Measurements from ENCODE around the gene RPL37.
"Not testable (repeated sequence)": the region's sequence is repeated elsewhere in the genome, so short reads cannot be mapped to it uniquely, and the experiment has no call there.

Gene RPL37

DNA sequence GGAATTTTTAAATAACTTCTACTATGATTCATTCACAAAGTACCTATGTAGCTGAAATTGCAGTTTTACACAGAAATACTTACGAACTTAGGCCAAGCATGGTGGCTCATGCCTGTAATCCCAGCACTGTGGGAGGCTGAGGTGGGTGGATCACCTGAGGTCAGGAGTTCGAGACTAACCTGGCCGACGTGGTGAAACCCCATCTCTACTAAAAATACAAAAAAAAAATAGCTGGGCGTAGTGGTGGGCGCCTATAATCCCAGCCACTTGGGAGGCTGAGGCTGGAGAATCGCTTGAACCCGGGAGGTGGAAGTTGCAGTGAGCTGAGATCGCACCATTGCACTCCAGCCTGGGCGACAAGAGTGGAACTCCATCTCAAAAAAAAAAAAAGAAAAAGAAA lies 42.3 kb downstream of the RPL37 start:
- Histone ChIP-seq H4K20me1 (ENCODE audit: low read depth, low read length) (peaks cover 14% of the 10 kb centered on the region), H3K79me2 (ENCODE audit: insufficient read depth, low read length) (peaks cover 100% of the 10 kb centered on the region)
- H3K9me3 ChIP-seq (ENCODE audit: insufficient read depth, low read length); H3K4me3 ChIP-seq (ENCODE audit: insufficient read depth, low read length, poor library complexity, severe bottlenecking); H3K4me2 ChIP-seq (ENCODE audit: low read depth, low read length, poor library complexity, severe bottlenecking); H3K27me3 ChIP-seq (ENCODE audit: low read length); H3K9ac ChIP-seq (ENCODE audit: low read length); H2AFZ ChIP-seq (ENCODE audit: low read depth, low read length, severe bottlenecking); H3K9me2 ChIP-seq (replicated peaks; ENCODE audit: insufficient read depth, low read length); H3K27ac ChIP-seq (ENCODE audit: low read depth, low read length); H3K36me3 ChIP-seq (ENCODE audit: low read length); H3F3A ChIP-seq (ENCODE audit: insufficient read depth): not testable (repeated sequence)

DNA sequence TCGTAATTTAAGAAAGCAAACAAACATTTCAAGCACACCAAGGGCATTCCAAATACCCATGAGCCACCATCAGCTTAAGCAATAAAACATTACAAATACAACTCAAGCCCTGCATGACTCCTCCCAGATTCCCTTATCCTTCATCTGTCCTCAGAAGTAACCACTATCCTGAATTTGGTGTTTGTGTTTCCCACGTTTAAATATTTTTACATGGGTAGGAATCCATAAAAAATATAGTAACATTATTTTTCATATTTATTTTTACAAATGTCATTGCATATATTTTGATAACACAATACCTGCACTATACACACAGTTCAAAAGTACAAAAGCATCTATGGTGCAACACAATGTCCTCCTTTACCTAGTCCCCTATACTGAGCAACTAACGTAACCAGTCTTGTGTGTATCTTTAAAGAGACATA lies 43.3 kb downstream of the RPL37 start:
- Histone ChIP-seq H3K4me2 (ENCODE audit: low read depth, low read length, poor library complexity, severe bottlenecking) (peak overlapping the region; percentile 4), H2AFZ (ENCODE audit: low read depth, low read length, severe bottlenecking) (no peak overlapping the region), H3K27ac (ENCODE audit: low read depth, low read length) (no peak overlapping the region), H3K36me3 (ENCODE audit: low read length) (0 out of 2 replicates have a peak, but pooled peaks cover 4% of the 10 kb centered on the region), H3K9ac (ENCODE audit: low read length) (no peak overlapping the region), H3K9me3 (ENCODE audit: insufficient read depth, low read length) (no peaks in the 10 kb centered on the region), H3F3A (ENCODE audit: insufficient read depth) (peaks cover under 1% of the 10 kb centered on the region), H3K27me3 (ENCODE audit: low read length) (no peaks in the 10 kb centered on the region), H3K4me3 (ENCODE audit: insufficient read depth, low read length, poor library complexity, severe bottlenecking) (no peak overlapping the region), H3K79me2 (ENCODE audit: insufficient read depth, low read length) (peaks cover 100% of the 10 kb centered on the region), H4K20me1 (ENCODE audit: low read depth, low read length) (peaks cover 16% of the 10 kb centered on the region), H3K9me2 (replicated peaks; ENCODE audit: insufficient read depth, low read length) (no peaks in the 10 kb centered on the region)
- TF ChIP-seq EZH2phosphoT487 (conservative IDR thresholded peaks at IDR 0.05; ENCODE audit: low read length) = no peak
- TF ChIP-seq, protein P1, sequence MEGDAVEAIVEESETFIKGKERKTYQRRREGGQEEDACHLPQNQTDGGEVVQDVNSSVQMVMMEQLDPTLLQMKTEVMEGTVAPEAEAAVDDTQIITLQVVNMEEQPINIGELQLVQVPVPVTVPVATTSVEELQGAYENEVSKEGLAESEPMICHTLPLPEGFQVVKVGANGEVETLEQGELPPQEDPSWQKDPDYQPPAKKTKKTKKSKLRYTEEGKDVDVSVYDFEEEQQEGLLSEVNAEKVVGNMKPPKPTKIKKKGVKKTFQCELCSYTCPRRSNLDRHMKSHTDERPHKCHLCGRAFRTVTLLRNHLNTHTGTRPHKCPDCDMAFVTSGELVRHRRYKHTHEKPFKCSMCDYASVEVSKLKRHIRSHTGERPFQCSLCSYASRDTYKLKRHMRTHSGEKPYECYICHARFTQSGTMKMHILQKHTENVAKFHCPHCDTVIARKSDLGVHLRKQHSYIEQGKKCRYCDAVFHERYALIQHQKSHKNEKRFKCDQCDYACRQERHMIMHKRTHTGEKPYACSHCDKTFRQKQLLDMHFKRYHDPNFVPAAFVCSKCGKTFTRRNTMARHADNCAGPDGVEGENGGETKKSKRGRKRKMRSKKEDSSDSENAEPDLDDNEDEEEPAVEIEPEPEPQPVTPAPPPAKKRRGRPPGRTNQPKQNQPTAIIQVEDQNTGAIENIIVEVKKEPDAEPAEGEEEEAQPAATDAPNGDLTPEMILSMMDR (IDR thresholded peaks at IDR 0.05; ENCODE audit: insufficient read depth, low read length, poor library complexity, severe bottlenecking) = no peak

DNA sequence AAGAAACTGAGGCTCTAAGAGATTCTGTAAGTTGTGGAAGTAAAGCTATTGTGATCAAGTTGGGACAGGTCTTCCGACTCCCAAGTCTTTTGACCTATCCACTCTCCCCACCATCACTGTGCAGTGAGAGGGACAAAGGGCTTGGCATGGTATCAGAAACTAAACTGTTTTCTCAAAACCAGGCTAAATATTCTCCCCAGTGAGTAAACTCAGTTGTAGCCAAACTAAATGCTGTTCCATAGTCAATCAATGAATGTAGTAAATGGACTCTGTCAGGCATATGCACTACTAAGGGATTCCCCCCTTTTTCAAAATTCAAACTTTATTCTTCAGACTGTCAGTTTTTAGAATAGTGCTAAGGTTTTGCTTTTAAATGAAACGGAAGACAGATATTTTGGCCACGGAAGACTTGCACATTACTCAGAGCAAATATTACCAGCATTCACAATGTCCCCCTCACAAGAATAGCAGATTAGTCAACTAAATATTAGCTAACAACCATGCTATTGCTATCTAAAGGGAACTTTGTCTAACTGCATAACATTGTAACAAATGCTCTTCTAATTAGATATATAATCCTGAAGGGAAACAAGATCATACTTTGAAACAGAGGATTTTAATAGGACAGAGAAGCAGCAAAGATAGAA lies 44.0 kb downstream of the RPL37 start:
- Histone ChIP-seq H4K20me1 (ENCODE audit: low read depth, low read length) (peaks cover 16% of the 10 kb centered on the region), H3K27ac (ENCODE audit: low read depth, low read length) (no peak overlapping the region), H2AFZ (ENCODE audit: low read depth, low read length, severe bottlenecking) (no peak overlapping the region), H3K9me3 (ENCODE audit: insufficient read depth, low read length) (no peaks in the 10 kb centered on the region), H3K9me2 (replicated peaks; ENCODE audit: insufficient read depth, low read length) (no peaks in the 10 kb centered on the region), H3K79me2 (ENCODE audit: insufficient read depth, low read length) (peaks cover 100% of the 10 kb centered on the region), H3F3A (ENCODE audit: insufficient read depth) (no peaks in the 10 kb centered on the region), H3K9ac (ENCODE audit: low read length) (no peak overlapping the region), H3K4me3 (ENCODE audit: insufficient read depth, low read length, poor library complexity, severe bottlenecking) (no peak overlapping the region), H3K36me3 (ENCODE audit: low read length) (0 out of 2 replicates have a peak, but pooled peaks cover 4% of the 10 kb centered on the region), H3K27me3 (ENCODE audit: low read length) (no peaks in the 10 kb centered on the region), H3K4me2 (ENCODE audit: low read depth, low read length, poor library complexity, severe bottlenecking) (peak overlapping the region; percentile 4)
- TF ChIP-seq EZH2phosphoT487 (conservative IDR thresholded peaks at IDR 0.05; ENCODE audit: low read length) = no peak
- TF ChIP-seq, protein P1 (IDR thresholded peaks at IDR 0.05; ENCODE audit: insufficient read depth, low read length, poor library complexity, severe bottlenecking) = no peak

DNA sequence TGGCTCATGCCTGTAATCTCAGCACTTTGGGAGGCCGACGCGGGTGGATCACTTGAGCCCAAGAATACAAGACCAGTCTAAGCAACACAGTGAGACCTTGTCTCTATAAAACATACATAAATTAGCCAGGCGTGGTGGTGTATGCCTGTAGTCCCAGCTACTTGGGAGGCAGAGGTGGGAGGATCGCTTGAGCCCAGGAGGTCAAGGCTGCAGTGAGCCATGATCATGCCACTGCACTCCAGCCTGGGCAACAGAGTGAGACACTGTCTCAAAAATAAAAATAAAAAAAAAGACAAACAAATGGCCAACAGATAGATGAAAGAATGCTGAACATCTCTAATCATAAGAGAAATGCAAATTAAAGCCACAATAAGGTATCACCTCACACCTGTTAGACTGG lies 46.1 kb downstream of the RPL37 start:
- not testable (repeated sequence) for H3K27ac ChIP-seq (ENCODE audit: low read depth, low read length); H2AFZ ChIP-seq (ENCODE audit: low read depth, low read length, severe bottlenecking); H3K9ac ChIP-seq (ENCODE audit: low read length); H3K36me3 ChIP-seq (ENCODE audit: low read length); H3F3A ChIP-seq (ENCODE audit: insufficient read depth); H3K9me2 ChIP-seq (replicated peaks; ENCODE audit: insufficient read depth, low read length); H3K27me3 ChIP-seq (ENCODE audit: low read length); H3K4me3 ChIP-seq (ENCODE audit: insufficient read depth, low read length, poor library complexity, severe bottlenecking); H3K4me2 ChIP-seq (ENCODE audit: low read depth, low read length, poor library complexity, severe bottlenecking); H3K9me3 ChIP-seq (ENCODE audit: insufficient read depth, low read length)
- peaks cover 27% of the 10 kb centered on the region for H4K20me1 ChIP-seq (ENCODE audit: low read depth, low read length)
- peaks cover 100% of the 10 kb centered on the region for H3K79me2 ChIP-seq (ENCODE audit: insufficient read depth, low read length)

Measured in SU-DHL-6 (cell line).